ENCODE measurements around the gene SPRY1. TPM values are rescaled to one million over a fixed set of nuclear protein-coding genes. Genes with fewer than 3 reads are reported as not detected.

Gene SPRY1
- total and polyA plus RNA-seq, 2 experiments from 2014 or later: 29.7 to 43.9 TPM

DNA sequence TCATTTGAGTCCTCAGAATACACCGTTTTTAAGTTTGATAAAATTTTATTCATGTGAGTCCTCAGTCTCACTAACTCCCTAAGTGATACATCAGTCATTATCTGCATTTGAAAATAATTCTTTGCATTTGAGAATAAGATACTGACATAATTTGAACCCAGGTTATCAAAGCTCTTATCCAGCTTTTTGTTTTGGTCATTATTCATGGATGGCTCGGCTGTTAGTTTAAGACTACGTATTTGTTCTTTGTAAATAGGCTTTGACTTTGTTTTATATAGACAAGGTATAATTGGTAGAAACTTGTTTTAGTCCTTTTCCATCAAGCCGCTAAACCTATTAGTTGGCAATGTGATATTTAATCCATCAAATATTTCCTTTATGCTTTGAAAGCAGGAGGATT, 7.9 kb downstream of the SPRY1 start:
- Histone ChIP-seq H3K4me1 (ENCODE audit: low read depth) (peaks cover 21% of the 10 kb centered on the region), H3K4me3 (no peak overlapping the region)
- no peak for DNase-seq (ENCODE audit: low read depth in 1 of 2, low spot score in 1 of 2)

GRCh38 chr4:123405267-123405865, 8.8 kb downstream of the SPRY1 start:
- peak in 1 of 2 donors; percentile 48 for DNase-seq (ENCODE audit: low read depth in 1 of 2, low spot score in 1 of 2)
- no peaks in the 10 kb centered on the region for H3K9me3 ChIP-seq (ENCODE audit: low read depth)
- no peaks in the 10 kb centered on the region for H3K36me3 ChIP-seq
- H3K4me1 ChIP-seq (ENCODE audit: low read depth): peaks cover 22% of the 10 kb centered on the region
- no peak overlapping the region for H3K4me3 ChIP-seq
- no peak overlapping the region for H3K27ac ChIP-seq
- H3K27me3 ChIP-seq: no peaks in the 10 kb centered on the region
- TF ChIP-seq CTCF (IDR thresholded peaks at IDR 0.05; ENCODE audit: low read depth, low read length): no peak

More for the DNA sequence above, 7.9 kb downstream of the SPRY1 start:
- no peaks in the 10 kb centered on the region for H3K9me3 ChIP-seq (ENCODE audit: low read depth)
- TF ChIP-seq CTCF (IDR thresholded peaks at IDR 0.05; ENCODE audit: low read depth, low read length): no peak
- no peaks in the 10 kb centered on the region for H3K36me3 ChIP-seq
- no peak overlapping the region for H3K27ac ChIP-seq
- H3K27me3 ChIP-seq: no peaks in the 10 kb centered on the region

DNA sequence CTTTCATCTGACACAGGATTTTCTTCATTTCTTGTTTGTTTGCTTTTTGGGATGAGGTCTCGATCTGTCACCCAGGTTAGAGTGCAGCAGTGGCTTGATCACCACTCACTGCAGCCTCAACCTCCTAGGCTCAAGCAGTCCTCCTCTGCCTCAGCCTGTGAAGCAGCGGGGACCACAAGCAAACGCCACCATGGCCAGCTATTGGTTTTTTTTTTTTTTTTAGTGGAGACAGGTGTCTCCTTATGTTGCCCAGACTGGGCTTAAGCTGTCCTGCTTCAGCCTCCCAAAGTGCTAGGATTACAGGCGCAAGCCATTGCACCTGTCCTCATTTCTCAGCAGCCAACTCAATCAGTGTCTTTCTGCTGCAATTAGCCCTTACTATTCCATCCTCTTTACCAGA, 10.3 kb downstream of the SPRY1 start:
- Histone ChIP-seq H3K27ac (no peak overlapping the region), H3K4me3 (no peak overlapping the region), H3K36me3 (no peaks in the 10 kb centered on the region), H3K27me3 (no peaks in the 10 kb centered on the region), H3K9me3 (ENCODE audit: low read depth) (no peaks in the 10 kb centered on the region), H3K4me1 (ENCODE audit: low read depth) (peaks cover 22% of the 10 kb centered on the region)
- no peak for TF ChIP-seq CTCF (IDR thresholded peaks at IDR 0.05; ENCODE audit: low read depth, low read length)
- no peak for DNase-seq (ENCODE audit: low read depth in 1 of 2, low spot score in 1 of 2)

GRCh38 chr4:123408471-123409084, 12.0 kb downstream of the SPRY1 start:
- no peak for TF ChIP-seq CTCF (IDR thresholded peaks at IDR 0.05; ENCODE audit: low read depth, low read length)
- Histone ChIP-seq H3K27me3 (no peaks in the 10 kb centered on the region), H3K4me3 (no peak overlapping the region), H3K36me3 (no peaks in the 10 kb centered on the region), H3K9me3 (ENCODE audit: low read depth) (no peaks in the 10 kb centered on the region), H3K4me1 (ENCODE audit: low read depth) (peaks cover 16% of the 10 kb centered on the region), H3K27ac (no peak overlapping the region)
- DNase-seq (ENCODE audit: low read depth in 1 of 2, low spot score in 1 of 2): peak in 1 of 2 donors; percentile 49

- peaks cover 11% of the 10 kb centered on the region for H3K4me1 ChIP-seq (ENCODE audit: low read depth)
- no peaks in the 10 kb centered on the region for H3K36me3 ChIP-seq
- no peaks in the 10 kb centered on the region for H3K9me3 ChIP-seq (ENCODE audit: low read depth)
- TF ChIP-seq CTCF (IDR thresholded peaks at IDR 0.05; ENCODE audit: low read depth, low read length): no peak
- no peak overlapping the region for H3K4me3 ChIP-seq
- no peaks in the 10 kb centered on the region for H3K27me3 ChIP-seq
- DNase-seq (ENCODE audit: low read depth in 1 of 2, low spot score in 1 of 2): peak in 1 of 2 donors; percentile 47
- H3K27ac ChIP-seq: peak overlapping the region; percentile 16
Measured at GRCh38 chr4:123409334-123409733, 12.7 kb downstream of the SPRY1 start.
